SHP77 (cell line): ENCODE results near the gene ZNF487.
"Not testable (repeated sequence)": the region's sequence is repeated elsewhere in the genome, so short reads cannot be mapped to it uniquely, and the experiment has no call there.

Source experiments
- DNase-seq, 2 experiments: peaks; one replicate each; lab custom pipeline; 2025; lab: John Stamatoyannopoulos, UW

The ZNF487 gene

DNA sequence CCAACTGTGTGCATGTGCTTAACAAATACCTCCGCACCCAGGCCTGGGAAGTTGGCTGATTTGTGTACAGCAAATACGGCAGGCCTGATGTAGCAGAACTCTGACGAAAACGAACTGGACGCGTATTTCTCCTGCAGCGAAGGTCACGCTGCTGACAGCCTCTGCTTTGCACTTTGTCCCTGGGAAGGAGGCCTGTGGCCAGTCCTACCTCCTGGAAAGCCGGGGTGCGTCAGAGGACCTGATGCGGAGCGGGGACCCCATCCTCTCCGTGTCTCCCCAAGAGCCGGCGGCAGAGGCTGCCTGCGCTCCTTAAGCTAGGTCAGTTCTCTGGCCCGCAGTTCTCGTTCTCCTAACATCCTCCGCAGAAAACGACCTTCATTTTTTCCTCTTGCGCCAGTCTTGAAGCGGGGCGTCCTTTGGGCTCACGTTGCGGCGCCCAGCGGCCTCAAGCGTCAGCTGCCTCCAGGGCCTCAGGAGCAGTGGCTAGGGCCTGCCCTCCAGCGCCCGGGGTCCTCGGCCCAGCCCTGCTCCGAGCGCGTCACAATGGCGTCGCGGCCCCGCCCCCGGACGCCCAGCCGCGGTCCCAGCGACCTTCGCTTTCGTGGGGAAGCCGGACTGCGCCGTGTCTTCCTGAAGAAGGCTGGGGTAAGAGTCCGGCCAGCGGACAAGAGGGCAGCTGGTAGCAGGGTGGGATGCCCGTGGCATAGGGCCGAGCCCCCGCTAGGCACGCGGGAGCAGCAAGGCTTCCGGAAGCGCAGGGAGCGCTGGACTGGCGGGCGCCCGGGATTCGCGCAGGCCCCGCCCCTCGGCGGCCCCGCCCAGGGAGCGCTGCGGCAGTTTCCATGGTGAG lies at the start of gene ZNF487:
TSS of gene ZNF487 (plus strand) at position 821 of the 850 bp plus-strand sequence. CDS start 38,703 bp downstream, outside the sequence.
- peak; percentile 74 to 75 for DNase-seq

DNA sequence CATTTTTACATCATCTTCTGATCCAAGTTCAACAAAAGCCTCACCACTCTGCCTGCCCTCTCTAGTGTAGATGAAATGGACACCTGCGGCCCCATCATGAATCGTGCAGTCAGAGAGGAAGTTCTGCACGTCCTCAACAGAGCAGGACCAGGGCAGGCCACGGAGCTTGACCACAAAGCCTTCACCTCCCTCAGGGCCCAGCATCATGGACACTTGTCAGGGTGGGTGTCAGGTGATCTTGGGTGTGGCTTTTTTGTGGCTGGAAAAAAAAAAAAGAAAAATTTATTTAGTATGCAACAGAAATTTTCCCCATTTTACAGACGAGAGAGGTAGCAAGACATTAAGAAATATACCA lies 49.3 kb upstream of the ZNF487 start:
- DNase-seq = no peak

DNA sequence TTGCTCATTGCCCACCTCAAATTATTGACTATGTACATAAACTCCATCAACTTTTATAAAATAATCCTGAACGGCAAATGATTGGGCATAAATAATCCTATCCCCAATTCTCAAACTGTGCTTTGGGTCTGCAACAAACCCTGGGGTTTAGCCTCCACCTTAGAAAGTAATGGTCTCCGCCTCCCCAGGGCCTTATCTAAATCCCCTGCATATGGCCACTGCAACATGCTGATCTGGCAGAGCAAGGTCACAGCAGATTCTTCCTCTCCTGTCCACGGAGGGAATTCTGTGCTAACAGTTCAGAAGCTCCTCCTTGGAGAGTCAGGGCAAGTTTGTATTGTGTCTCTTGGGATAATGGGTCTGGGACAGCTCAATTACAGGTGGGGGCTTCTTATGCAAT lies 47.0 kb upstream of the ZNF487 start:
- DNase-seq = no peak

DNA sequence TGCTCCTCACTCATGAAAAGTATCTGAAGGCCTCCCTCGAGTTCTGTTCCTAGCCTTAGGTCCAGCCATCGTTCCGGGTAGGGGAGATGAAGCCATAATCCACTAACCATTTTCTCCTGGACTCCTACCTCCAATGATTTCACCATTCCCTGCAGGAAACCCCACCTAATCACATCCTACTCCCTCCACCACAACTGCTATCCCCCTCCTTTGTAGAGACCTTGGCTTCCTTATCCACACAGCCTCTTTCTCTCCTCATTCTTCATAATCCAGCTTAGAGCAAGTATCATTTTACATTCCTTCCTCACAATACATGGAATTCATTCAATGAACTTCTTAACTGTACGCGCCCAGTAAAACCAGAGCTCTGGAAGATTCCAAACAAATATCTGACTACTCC lies 46.6 kb upstream of the ZNF487 start:
- DNase-seq = no peak

DNA sequence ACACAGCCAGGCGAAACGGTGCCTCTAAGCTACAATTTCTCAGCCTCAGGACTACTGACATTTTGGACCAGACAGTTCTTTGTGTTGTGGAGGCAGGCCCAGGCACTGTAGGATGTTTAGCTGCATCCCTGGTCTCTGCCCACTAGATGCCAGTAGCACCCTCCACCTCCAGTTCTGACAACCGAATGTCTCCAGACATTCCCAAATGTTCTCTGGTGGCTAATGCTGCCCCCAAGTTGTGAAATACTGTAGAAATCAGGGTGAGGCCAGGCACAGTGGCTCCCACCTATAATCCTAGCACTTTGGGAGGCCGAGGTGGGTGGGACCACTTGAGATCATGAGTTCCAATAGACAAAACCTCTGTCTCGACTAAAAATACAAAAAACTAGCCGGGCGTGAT lies 46.2 kb upstream of the ZNF487 start:
- no peak for DNase-seq

DNA sequence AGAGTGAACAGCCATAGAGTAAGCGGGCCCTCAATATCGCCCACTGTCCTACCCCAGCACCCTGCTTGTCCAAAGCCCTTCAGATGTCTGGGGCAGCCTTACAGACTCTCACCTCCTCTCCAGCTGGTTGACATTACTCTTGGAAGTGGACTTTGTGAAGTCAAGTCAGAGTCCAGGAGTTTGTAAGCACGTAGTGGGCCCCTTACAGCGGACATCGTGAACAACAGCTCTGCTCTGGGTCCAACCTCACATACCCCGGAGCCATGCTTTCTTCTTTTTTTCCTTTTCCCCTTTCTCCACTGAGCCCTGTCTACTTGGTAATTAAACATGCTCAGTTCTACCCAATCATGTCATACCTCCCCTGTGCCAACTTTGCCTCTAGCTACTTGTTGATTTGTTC lies 45.4 kb upstream of the ZNF487 start:
- DNase-seq = no peak

DNA sequence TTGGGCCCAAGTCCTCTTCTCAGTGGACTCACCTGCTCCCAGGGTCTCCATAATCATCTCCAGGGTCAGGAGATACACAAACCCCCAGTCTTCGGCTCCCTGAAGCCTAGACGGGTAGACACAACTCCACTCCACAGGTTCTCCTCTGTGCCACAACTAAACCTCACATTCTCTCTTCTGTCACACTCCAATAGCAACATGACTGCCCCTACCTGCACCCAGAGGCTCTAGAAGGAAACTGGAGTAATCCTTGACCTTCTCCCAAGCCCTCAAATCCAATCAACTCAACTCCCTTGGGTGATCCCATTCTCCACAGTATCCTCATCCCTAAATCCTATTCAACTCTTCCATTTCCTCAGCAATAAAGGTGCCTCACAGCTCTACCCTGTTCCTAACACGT lies 44.2 kb upstream of the ZNF487 start:
- no peak for DNase-seq

DNA sequence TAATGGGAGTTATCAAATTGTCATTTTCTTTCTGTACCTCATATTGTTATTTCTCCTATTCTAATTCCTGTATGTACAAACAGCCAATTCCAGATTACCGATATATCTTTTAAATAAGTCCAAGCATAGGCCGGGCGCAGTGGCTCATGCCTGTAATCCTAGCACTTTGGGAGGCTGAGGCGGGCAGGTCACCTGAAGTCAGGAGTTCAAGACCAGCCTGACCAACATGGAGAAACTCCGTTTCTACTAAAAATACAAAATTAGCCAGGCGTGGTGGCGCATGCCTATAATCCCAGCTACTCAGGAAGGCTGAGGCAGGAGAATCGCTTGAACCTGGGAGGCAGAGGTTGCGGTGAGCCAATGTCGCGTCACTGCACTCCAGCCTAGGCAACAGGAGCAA lies 43.7 kb upstream of the ZNF487 start:
- not testable (repeated sequence) for DNase-seq

DNA sequence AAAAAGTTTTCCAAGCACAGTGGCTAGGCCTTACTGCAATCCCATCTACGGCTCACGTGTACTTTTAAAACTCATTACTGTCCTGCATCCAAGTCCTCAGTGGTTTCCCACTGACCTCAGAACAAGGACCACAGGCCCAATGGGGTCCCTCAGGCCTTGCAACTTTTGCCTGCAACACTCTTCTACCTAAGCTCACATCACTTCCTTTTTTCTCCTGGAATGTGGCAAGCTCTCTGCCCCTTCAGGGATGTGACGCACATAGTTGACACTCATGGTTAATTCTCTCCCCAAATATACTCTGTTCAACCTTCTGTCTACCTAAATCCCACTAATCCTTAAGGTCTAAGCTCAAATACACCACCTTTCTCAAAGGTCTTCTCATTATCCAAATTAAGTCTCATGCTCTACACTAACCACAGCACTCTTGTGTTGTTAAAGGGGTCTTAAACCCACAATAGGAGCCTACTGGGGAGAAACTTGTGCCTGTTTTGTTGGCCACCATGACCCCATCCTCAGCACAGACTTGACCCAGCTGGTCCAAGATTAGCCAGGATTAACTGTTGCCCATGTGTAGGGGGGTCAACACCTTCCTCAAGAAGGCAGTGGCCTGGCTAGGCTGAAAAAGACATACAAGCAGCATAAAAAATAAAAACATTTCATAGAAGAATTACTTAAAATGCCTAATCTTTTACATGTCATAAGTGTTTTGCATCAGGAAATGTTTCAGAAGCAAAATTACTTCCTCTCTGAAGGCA lies 43.1 kb upstream of the ZNF487 start:
- no peak for DNase-seq

DNA sequence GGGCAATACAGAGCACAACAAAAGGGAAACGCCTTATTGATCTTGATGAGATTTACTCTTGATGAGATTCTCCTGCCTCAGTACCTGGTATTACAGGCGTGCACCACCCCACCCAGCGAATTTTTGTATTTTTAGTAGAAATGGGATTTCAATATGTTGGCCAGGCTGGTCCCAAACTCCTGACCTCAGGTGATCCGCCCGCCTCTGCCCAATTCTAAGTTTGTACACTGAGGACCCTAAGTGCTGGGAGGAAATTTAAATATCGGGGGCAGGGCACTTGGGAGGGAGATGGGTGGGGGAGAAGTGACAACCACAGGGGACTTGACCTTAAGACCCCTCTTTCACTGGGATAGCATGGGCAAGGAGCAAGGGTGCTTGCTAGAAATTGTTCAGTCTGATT lies 42.0 kb upstream of the ZNF487 start:
- no peak for DNase-seq

DNA sequence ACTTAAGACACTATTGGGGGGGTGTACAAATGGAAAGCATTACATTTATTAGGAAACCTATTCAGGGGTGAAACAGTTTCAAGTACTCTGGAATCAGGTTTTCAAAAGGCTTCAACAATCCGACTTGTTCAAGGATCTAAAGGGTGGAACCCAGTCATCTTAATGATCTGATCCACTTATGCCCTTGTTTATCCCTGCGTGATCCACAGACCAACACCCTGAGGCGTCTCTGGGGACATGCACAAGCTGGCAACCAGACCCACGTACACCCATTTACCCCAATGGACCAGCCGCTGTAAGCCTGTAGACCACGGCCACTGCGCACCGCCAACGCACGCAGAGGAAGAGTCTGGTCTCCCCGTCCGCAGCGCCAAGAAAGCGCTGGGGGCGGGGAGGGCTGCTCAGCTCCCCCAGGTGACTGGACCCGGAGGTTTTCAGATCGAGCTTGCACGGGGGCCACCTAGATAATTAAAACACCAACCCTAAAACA lies 41.3 kb upstream of the ZNF487 start:
- no peak for DNase-seq

DNA sequence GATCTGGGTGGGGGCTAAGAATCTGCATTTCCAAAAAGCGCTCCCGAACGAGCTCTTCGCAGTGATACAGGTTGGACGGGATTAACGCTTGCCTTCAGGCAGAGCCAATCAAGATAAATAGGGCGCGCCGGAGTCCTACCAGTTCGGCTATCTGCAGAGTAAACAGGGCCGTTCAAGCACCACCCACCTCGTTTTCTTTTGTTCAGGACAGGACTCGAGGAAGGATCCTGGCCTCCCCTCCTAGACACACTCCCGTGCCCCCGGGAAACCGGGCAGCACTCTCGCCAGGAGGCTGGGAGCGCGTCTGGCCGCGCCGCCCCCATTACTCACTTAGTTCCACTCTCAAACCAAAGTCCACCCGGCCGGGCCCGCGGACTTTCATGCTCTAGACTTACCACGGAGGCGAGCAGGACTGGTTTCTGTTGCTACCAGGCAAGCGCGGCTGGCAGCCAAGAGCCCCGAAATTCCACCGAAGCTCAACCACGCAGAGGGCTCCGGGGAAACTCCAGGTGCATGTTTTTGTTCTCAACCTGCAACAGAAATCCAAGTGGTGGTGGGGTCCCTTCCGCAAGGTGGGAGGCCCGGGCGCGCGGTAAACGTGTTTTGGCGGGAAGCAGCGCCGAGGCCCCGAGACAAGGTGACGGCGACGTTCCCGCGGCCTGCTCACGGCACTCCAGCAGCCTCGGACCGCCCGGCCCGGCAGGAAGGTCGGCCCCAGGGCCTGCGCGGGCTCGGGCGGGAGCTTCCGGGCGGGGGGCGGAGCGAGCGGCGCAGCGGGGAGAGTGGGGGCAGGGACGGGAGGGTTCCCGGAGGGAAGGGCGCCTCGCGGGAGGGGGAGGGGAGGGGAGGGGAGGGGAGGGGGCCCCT lies 40.6 kb upstream of the ZNF487 start:
- peak in 1 of 2 experiments; percentile 72 for DNase-seq

DNA sequence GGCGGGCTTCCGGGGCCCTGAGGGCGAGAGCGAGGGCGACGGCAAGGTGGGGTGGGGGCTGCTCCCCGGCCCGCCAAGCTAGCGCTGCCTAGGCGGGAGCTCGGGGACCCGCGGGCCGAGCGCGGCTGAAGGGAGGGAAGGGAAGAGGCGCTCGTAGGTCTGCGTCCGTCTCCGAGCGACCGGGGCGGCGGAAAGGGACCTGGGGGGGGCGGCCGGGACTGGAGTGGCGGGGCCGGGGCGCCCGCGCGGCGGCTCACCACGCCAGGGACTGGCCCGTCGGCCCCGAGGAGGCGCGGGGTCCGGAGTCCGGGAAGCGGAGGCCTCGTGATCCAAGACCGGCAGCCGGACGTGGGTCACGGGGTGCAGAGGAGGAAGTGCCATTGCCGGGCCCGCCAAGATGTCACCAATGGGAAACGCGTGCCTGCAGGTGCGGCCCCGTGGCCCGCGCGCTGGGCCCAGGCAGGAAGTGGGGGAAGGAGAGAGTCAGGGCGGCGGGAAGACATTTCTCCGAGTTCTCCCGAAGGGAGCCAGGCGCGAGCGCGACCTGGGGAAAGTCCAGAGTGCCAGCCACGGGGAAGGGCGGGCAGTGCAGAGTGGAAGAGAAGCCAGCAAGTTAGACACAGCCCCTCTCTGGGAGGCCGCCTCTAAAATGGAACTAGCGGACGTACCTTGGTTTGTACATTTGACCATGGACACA lies 39.8 kb upstream of the ZNF487 start:
- DNase-seq = peak; percentile 44 to 72

DNA sequence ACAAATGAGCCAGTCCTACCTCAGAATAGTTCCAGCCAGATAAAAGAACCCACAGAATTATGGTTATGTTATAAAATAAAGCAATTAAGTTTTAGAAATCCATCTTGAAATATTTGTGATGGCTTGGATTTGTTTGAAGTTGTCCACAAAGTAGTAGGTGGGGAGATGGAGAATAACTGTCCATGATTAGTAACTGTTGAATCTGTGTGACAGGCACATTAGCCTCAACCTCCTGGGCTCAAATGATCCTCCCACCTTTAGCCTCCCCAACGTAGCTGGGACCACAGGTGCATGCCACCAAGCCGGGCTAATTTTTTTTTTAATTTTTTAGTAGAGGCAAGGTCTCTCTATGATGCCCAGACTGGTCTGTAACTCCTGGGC lies 38.0 kb upstream of the ZNF487 start:
- no peak for DNase-seq

DNA sequence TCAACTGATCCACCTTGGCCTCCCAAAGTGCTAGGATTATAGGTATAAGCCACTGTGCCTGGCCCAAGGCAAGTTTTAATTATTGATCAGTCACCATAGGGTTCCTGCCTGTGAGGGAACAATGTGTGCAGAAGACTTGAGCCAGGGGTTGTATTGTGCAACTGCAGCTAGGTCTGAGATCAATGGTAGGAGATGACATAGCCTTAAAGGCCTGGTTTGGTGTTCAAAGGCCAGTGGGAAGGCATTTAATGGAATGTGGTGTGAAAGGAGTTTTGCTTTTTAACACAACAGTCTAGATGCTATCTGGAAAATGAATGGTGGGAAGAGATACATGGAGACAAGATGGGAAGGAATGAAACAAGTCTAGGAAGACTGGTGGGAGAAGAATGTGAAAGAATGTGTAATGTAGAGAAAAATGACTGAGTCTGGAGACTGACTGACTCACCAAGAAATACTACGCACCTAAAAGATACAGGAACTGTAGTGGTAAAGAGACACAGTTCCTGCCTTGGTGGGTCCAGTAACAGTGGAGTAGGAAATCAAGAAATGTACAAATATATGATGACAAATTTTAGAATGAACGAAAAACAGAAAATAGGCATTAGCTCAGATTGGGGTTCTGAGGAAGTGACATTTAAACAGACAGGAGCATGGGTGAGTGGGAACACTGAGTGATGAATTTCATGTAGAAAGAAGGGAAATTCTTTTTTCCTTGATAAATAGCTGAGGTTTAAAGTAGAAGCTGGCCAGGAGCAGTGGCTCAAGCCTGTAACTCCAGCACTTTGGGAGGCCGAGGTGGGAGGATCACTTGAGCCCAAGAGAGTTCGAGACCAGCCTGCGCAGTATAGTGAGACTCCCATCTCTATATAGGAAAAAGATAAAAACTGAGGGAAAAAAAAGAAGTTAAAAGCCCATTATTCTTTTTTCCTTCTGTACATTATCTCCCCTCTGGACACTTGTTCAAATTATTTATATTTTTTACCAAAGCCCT lies 37.3 kb upstream of the ZNF487 start:
- DNase-seq = no peak

DNA sequence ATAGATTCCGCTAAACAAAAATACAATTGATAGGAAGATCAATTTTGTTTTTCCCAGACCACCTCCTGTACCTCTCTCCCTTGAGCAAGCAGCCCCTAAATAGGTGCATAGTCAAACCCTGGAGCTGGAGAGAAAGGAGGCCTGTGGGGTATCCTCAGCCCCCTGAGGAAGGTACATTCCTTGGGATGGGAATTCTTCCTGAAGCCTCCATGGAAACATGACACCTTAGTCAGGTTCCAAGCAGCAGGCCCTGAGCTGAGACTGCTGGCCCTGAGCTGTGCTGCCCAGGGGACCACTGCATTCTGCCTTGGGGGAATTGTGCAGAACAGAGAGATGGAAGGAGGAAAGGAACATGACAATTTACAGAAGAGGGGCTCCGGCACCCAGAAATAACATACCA lies 35.3 kb upstream of the ZNF487 start:
- DNase-seq = no peak

DNA sequence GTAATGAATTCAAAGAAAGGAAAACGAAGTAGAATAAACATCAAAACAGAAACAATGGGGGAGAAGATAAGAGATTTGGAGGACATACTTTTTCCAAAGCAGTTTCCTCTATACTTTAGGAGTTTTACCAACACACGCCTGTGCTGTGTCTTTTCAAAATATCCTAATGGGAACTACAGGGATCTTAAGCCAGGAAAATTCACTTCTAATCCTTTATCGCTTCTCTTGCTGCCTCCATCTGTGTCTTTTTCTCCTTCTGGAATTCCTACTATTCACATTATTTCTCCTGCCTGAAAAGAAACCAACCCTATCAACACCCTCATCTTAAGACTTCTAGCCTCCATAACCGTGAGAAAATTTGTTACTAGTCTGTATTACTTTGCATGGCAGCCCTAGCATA lies 34.7 kb upstream of the ZNF487 start:
- no peak for DNase-seq

DNA sequence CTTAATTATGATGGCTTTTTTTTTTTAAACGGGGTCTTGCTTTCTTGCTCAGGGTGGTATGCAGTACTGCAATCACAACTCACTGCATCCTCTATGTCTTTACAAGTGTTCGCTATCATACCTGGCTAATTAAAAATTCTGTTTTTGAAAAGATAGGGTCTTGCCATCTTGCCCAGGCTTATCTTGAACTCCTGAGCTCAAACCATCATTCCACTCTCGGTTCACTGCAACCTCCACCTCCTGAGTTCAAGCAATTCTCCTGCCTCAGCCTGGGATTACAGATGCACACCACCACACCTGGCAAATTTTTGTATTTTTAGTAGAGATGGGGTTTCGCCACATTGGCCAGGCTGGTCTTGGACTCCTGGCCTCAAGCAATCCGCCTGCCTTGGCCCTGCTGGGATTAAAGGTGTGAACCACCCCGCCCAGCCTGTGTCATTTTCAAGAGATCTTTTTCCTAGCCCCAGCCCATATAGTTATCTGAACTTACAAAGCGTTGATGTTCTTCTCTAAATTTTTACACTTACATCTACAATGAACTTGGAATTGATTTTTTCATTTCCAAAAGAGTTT lies 33.9 kb upstream of the ZNF487 start:
- no peak for DNase-seq

DNA sequence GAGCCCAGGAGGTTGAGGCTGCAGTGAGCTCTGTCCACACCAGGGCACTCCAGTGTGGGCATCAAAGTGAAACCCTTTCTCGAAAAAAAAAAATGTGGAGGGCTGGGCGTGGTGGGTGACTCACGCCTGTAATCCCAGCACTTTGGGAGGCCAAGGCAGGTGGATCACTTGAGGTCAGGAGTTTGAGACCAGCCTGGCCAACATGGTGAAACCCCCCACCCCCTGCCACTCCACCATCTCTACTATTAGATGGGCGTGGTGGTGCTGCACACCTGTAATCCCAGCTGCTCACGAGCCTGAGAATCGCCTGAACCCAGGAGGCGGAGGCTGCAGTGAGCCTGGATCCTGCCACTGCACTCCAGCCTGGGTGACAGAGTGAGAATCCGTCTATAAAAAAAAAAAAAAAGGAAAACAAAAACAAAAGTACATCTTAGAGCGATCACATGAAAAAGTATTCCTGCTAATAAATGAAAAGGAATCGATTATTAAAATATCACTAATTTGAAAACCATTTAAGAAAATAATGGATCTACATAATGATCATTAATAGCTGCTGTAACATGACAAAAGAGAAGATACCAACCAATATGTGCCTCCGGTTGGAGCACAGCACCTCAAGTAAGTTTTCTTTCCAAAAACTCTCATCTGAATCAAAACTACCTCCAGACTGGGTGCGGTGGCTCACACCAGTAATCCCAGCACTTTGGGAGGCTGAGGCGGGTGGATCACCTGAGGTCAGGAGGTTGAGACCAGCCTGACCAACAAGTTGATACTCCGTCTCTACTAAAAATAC lies 32.8 kb upstream of the ZNF487 start:
- no peak for DNase-seq
